ENCODE data around the gene C2CD4C.
"Not testable (repeated sequence)": the region's sequence is repeated elsewhere in the genome, so short reads cannot be mapped to it uniquely, and the experiment has no call there.

C2CD4C gene

DNA sequence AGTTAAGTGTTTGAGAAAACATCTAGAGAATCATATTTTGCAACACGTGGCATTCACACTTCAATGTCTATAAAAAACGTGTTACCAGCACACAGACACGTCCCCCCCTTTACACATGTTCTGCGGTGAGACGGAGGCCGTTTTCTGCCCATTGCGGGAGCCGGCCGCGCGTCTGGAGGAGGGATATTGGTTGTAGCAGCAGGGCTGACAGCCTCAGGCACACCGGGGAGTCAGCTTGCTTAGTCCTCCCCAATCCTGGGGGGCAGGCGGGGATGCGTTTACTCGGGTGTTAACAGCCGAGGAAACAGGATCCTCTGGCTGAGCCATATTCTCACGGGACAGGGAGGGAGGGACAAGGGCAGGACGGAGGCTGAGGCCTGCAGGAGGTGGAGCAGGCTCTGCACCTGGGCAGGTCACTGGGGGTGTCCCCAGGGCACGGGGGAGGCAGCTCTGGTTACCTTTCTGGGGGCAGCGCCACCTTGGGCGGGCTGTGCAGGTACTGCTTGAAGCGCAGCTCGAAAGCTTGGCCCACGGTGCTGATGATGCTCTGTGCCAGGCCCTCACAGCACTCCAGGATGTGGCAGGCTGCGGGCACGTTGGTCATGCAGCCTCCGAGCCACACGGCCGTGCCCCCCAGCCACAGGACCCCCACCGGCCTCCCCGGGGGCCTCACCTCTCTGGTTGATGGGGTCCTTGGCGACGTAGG lies 26.9 kb upstream of the C2CD4C start:
- Histone ChIP-seq H3K4me3 (ENCODE audit: low read depth, low read length) (no peak overlapping the region), H3K27ac (no peak overlapping the region), H3K27me3 (ENCODE audit: insufficient read depth, low read depth, severe bottlenecking) (no peaks in the 10 kb centered on the region), H3K9me3 (ENCODE audit: severe bottlenecking) (no peaks in the 10 kb centered on the region), H3K36me3 (peaks cover 12% of the 10 kb centered on the region)
- DNase-seq: peak; percentile 21
- TF ChIP-seq, protein P1, sequence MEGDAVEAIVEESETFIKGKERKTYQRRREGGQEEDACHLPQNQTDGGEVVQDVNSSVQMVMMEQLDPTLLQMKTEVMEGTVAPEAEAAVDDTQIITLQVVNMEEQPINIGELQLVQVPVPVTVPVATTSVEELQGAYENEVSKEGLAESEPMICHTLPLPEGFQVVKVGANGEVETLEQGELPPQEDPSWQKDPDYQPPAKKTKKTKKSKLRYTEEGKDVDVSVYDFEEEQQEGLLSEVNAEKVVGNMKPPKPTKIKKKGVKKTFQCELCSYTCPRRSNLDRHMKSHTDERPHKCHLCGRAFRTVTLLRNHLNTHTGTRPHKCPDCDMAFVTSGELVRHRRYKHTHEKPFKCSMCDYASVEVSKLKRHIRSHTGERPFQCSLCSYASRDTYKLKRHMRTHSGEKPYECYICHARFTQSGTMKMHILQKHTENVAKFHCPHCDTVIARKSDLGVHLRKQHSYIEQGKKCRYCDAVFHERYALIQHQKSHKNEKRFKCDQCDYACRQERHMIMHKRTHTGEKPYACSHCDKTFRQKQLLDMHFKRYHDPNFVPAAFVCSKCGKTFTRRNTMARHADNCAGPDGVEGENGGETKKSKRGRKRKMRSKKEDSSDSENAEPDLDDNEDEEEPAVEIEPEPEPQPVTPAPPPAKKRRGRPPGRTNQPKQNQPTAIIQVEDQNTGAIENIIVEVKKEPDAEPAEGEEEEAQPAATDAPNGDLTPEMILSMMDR (IDR thresholded peaks at IDR 0.05; ENCODE audit: low read depth, low read length): no peak

DNA sequence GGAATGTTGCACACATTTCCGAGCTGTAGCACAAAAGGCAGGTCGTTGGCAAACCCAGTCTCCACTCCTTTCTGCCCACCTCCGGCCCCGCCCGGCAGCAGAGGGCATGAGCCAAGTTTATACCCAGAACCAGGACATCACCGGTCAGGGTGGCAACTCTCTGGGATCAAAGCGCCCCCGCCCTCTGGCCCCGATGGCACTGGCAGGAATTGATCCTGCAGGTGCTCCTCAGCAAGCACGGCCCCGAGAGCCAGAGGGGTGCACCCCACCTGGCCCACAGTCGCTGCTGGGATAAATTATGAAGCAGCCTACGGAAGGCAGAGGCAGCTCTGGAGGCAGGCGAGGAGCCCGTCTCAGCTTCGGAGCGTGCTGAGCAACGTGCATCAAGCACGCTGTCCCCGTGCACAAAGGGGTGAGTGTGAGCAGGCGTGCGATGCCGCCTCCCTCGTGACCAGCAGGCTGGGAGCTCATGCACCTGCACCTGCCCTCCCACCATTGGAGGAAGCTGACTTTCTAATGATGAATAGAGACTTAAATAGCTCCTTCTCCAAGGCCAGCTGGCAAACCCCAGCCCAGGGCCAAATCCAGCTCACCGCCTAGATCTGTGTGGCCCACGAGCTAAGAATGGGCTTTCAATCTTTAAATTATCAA lies 26.2 kb upstream of the C2CD4C start:
- DNase-seq: no peak
- H3K27ac ChIP-seq: no peak overlapping the region
- TF ChIP-seq, protein P1 (IDR thresholded peaks at IDR 0.05; ENCODE audit: low read depth, low read length): no peak
- H3K27me3 ChIP-seq (ENCODE audit: insufficient read depth, low read depth, severe bottlenecking): no peaks in the 10 kb centered on the region
- no peaks in the 10 kb centered on the region for H3K9me3 ChIP-seq (ENCODE audit: severe bottlenecking)
- H3K36me3 ChIP-seq: peaks cover 13% of the 10 kb centered on the region
- no peak overlapping the region for H3K4me3 ChIP-seq (ENCODE audit: low read depth, low read length)

DNA sequence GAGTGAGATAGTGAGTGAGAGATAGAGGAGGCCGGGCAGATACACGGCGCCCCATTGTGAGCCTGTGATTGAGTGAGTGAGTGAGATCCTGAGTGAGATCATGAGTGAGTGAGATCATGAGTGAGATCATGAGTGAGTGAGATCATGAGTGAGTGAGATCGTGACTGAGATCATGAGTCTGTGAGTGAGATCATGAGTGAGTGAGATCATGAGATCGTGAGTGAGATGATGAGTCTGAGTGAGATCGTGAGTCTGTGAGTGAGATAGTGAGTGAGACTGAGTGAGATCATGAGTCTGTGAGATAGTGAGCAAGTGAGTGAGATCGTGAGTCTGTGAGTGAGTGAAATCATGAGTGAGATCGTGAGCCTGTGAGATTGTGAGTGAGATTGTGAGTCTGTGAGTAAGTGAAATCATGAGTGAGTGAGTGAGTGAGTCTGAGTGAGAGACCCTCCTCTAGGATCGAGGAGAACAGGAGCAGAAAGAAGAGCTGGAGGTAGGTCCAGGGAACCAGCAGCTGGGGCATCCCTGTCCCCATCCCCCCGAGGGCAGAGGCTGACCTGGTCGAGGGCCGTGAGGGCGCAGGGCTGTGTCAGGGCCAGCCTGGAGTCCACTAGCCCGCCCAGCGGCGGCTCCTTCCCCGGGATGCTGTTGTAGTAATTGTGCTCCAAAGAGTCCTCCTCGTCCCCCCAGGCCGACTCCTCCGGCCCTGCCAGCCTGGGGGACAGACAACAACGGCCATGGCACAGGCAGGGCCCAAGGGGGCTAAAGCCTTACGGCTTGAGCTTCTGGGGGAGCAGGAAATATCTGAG lies 25.4 kb upstream of the C2CD4C start:
- no peak for DNase-seq
- Histone ChIP-seq H3K27me3 (ENCODE audit: insufficient read depth, low read depth, severe bottlenecking) (no peaks in the 10 kb centered on the region), H3K36me3 (peaks cover 13% of the 10 kb centered on the region), H3K9me3 (ENCODE audit: severe bottlenecking) (no peaks in the 10 kb centered on the region), H3K27ac (no peak overlapping the region), H3K4me3 (ENCODE audit: low read depth, low read length) (no peak overlapping the region)
- TF ChIP-seq, protein P1 (IDR thresholded peaks at IDR 0.05; ENCODE audit: low read depth, low read length): no peak

DNA sequence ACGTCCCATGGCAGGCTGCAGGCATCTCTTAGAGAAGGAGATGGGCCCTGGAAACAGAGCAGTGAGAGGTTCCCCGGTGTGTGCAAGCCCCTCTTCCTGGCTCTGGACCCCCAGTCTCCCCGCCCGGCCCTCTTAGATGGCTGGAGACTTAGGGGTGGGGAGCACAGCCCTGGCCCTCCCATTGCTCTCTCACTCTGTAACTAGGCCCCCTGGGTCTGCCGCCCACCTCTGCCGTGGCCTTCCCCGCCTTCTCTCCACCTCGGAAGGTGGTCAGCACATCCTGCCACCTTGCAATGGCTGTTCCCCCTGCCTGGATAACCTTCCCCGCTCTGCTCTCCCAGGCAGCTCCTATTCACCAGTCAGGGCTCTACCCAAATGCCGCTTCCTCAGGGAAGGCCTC lies 21.8 kb upstream of the C2CD4C start:
- H3K36me3 ChIP-seq: peaks cover 14% of the 10 kb centered on the region
- TF ChIP-seq, protein P1 (IDR thresholded peaks at IDR 0.05; ENCODE audit: low read depth, low read length): no peak
- DNase-seq: no peak
- no peaks in the 10 kb centered on the region for H3K27me3 ChIP-seq (ENCODE audit: insufficient read depth, low read depth, severe bottlenecking)
- no peak overlapping the region for H3K27ac ChIP-seq
- H3K9me3 ChIP-seq (ENCODE audit: severe bottlenecking): no peaks in the 10 kb centered on the region
- no peak overlapping the region for H3K4me3 ChIP-seq (ENCODE audit: low read depth, low read length)

DNA sequence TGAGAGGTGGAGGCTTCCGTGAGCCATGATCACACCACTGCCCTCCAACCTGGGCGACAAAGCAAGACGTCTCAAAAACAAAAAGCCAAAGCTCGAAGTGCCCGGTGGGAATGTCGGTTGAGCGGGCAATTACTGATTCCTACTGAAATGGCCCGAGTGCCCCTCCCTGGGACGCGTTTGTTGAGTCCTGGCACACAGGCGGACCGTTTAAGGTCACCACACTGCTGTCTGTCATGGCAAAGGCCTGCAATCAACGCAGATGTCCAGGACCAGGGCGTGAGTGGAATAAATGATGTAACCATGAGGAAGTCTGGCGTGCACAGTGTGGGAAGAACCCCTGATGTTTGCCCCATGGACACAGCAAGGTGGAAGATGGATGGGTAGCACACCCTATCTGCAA lies 19.2 kb upstream of the C2CD4C start:
- Histone ChIP-seq H3K9me3 (ENCODE audit: severe bottlenecking) (no peaks in the 10 kb centered on the region), H3K4me3 (ENCODE audit: low read depth, low read length) (no peak overlapping the region), H3K27me3 (ENCODE audit: insufficient read depth, low read depth, severe bottlenecking) (no peaks in the 10 kb centered on the region), H3K36me3 (peaks cover 5% of the 10 kb centered on the region), H3K27ac (no peak overlapping the region)
- DNase-seq: no peak
- TF ChIP-seq, protein P1 (IDR thresholded peaks at IDR 0.05; ENCODE audit: low read depth, low read length): no peak

DNA sequence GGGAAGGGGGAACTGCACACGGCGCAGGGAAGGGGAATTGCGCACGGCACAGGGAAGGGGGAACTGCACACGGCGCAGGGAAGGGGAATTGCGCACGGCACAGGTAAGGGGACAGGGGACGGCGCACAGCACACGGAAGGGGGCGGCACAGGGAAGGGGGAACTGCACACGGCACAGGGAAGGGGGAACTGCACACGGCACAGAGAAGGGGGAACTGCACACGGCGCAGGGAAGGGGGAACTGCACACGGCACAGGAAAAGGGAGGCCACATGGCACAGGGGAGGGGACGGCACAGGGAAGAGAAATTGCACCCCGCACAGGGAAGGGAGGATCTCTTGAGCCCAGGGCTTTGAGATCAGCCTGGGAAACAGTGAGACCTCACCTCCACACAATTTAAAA lies 18.7 kb upstream of the C2CD4C start:
- not testable (repeated sequence) for H3K27me3 ChIP-seq (ENCODE audit: insufficient read depth, low read depth, severe bottlenecking); H3K36me3 ChIP-seq; H3K9me3 ChIP-seq (ENCODE audit: severe bottlenecking); H3K4me3 ChIP-seq (ENCODE audit: low read depth, low read length); H3K27ac ChIP-seq; DNase-seq
